T-cell (primary cell): ENCODE results near the gene TUBA4A. TPM values are rescaled to one million over a fixed set of nuclear protein-coding genes. Genes with fewer than 3 reads are reported as not detected.
"Not testable (repeated sequence)": the region's sequence is repeated elsewhere in the genome, so short reads cannot be mapped to it uniquely, and the experiment has no call there.

Experiments
- ATAC-seq, 4 experiments: fragments of 200-7000 bp in 3 of 4; fragments of 150-1000 bp in 1 of 4; cut with Tn5 transposase; replicated peaks in 1 of 4; 1 replicate in 3 of 4; 2 replicates in 1 of 4; pipeline ENCODE4 v1.10.0; 2021; ENCODE audit warnings: moderate library complexity in 3 of 4, mild to moderate bottlenecking in 2 of 4, moderate number of reproducible peaks in 1 of 4
- CTCF ChIA-PET, 2 donors: fragments of 300-600 bp; sonication (Branson Sonifier 250); formaldehyde crosslinking; loops; one replicate each; lab custom pipeline; 2022; ENCODE audit warnings: antibody characterized with exemption in 2 of 2; lab: Charles Lee
- POLR2A ChIA-PET, 2 donors: fragments of 300-600 bp; sonication (Branson Sonifier 250); formaldehyde crosslinking; loops; one replicate each; lab custom pipeline; 2022; ENCODE audit warnings: antibody characterized with exemption in 2 of 2; lab: Charles Lee
- DNase-seq, 35 experiments: peaks; one replicate each; pipeline versions ENCODE4 v3.0.0 to v3.0.0-alpha.2; 2013 to 2023
- H3K27ac ChIP-seq: one replicate; pipeline ENCODE4 v1.5.1; 2013; ENCODE audit warnings: low read length
- H3K27me3 ChIP-seq, 2 experiments: replicated peaks in 1 of 2; 1 replicate in 1 of 2; 2 replicates in 1 of 2; pipeline versions ENCODE4 v1.6.1 to v1.7.0; 2013; ENCODE audit warnings: low read length in 1 of 2, mixed read lengths in 1 of 2; ENCODE audit not compliant: control insufficient read depth in 2 of 2, insufficient read depth in 2 of 2; ENCODE audit errors: extremely low read depth in 1 of 2
- H3K36me3 ChIP-seq, 2 donors: 1 replicate in 1 of 2; 2 replicates in 1 of 2; pipeline versions ENCODE4 v1.6.1 to v1.7.0; 2013; ENCODE audit warnings: low read length in 1 of 2; ENCODE audit not compliant: control insufficient read depth in 2 of 2, insufficient read depth in 1 of 2; ENCODE audit errors: extremely low read depth in 1 of 2
- H3K4me1 ChIP-seq, 2 experiments: 1 replicate in 1 of 2; 2 replicates in 1 of 2; pipeline versions ENCODE4 v1.6.1 to v1.7.0; 2013; ENCODE audit warnings: low read length in 2 of 2, mixed read lengths in 1 of 2; ENCODE audit not compliant: insufficient read depth in 2 of 2, control insufficient read depth in 1 of 2; ENCODE audit errors: extremely low read depth in 1 of 2
- H3K4me3 ChIP-seq, 2 donors: 1 replicate in 1 of 2; 2 replicates in 1 of 2; pipeline versions ENCODE4 v1.5.1 to v1.7.0; 2013; ENCODE audit warnings: mild to moderate bottlenecking in 2 of 2, low read length in 1 of 2, moderate library complexity in 1 of 2; ENCODE audit not compliant: control insufficient read depth in 1 of 2; ENCODE audit errors: extremely low read depth in 1 of 2
- H3K9me3 ChIP-seq: 2 replicates; pipeline ENCODE4 v1.7.0; 2013
- H3K27ac Mint-ChIP-seq, 2 donors: one replicate each; pipeline ENCODE4 v1.8.0; 2020 to 2021; ENCODE audit warnings: mild to moderate bottlenecking in 2 of 2, mixed read lengths in 2 of 2
- H3K27me3 Mint-ChIP-seq, 2 donors: one replicate each; pipeline ENCODE4 v1.8.0; 2021 to 2022; ENCODE audit warnings: mixed read lengths in 2 of 2
- H3K36me3 Mint-ChIP-seq: one replicate; pipeline ENCODE4 v1.8.0; 2021; ENCODE audit warnings: mixed read lengths
- H3K4me1 Mint-ChIP-seq, 3 donors: one replicate each; pipeline ENCODE4 v1.8.0; 2020 to 2022; ENCODE audit warnings: mixed read lengths in 3 of 3, mild to moderate bottlenecking in 1 of 3
- H3K4me3 Mint-ChIP-seq, 3 donors: one replicate each; pipeline ENCODE4 v1.8.0; 2020 to 2022; ENCODE audit warnings: mild to moderate bottlenecking in 3 of 3, mixed read lengths in 3 of 3, moderate library complexity in 3 of 3
- H3K9me3 Mint-ChIP-seq, 3 donors: one replicate each; pipeline ENCODE4 v1.8.0; 2020 to 2022; ENCODE audit warnings: mixed read lengths in 3 of 3
- WGBS: methylation state at CpG from one replicate; pipeline ENCODE4 v1.1.5; 2013; ENCODE audit warnings: missing lambda C conversion rate; ENCODE audit not compliant: insufficient coverage; 5-methylcytosine and 5-hydroxymethylcytosine counted together
- total RNA-seq, 35 experiments: library from RNA in 6 of 35; stranded (reverse) in 6 of 35; fragments of 120-200 nt in 1 of 35; gene quantifications; one replicate each; pipeline versions ENCODE4 v1.2.1 to v1.2.4 and lab custom pipeline; 2013 to 2026

Gene TUBA4A
- total RNA-seq, 5 donors from 2014 or later (not counting 1 experiment from before 2014, with no cell fraction given): 108 to 196 (median 121) TPM

- peaks cover 4% of the 10 kb centered on the region for H3K36me3 Mint-ChIP-seq
- no peaks in the 10 kb centered on the region for H3K9me3 Mint-ChIP-seq
- Histone ChIP-seq H3K4me3 (peak within 1 kb of the TSS; percentile 70 to 80), H3K27ac (peak within 1 kb of the TSS; percentile 86), H3K9me3 (no peaks in the 10 kb centered on the region), H3K36me3 (peaks cover 0 to 27% of the 10 kb centered on the region in 2 donors), H3K4me1 (peaks cover 14 to 54% of the 10 kb centered on the region in 2 experiments), H3K27me3 (no peaks in the 10 kb centered on the region)
- ChIA-PET POLR2A (interaction anchor here (0.6 to 1.1 kb wide), 11 partner anchors 9 to 48 kb away, joined by 3 to 9 read pairs (median 3); partner anchors contain the start of genes ANKZF1 (in 1 of the 2), ATG9A (in 1 of the 2), CNPPD1 (in 1 of the 2) and GLB1L (in 1 of the 2)), CTCF (interaction anchor here (0.6 to 1.9 kb wide), 14 partner anchors 9 to 980 kb away, joined by 3 to 11 read pairs (median 4); partner anchors contain the start of genes ABCB6 (in 1 of the 2), ANKZF1 (in 1 of the 2), ATG9A (in 1 of the 2) and CNPPD1 (in 1 of the 2))
- peak within 1 kb of the TSS; percentile 84 to 90 (median 86) for H3K4me3 Mint-ChIP-seq
- no peaks in the 10 kb centered on the region for H3K27me3 Mint-ChIP-seq
- peak within 1 kb of the TSS; percentile 95 to 99 for H3K27ac Mint-ChIP-seq
- H3K4me1 Mint-ChIP-seq: peaks cover 45 to 49% (median 45%) of the 10 kb centered on the region in 3 donors
- peak; percentile 92 to 96 (median 94) for ATAC-seq
- DNase-seq: peak; percentile 87 to 97 (median 93)
- under 1% methylated on average over 66 of the region's 76 CpGs for WGBS
Observed at GRCh38 chr2:219206328-219207133, 47.2 kb downstream of the TUBA4A start, which contains the start of gene ZFAND2B. TSS of gene ZFAND2B (plus strand) at chr2:219206782. CDS start at chr2:219206988, 206 bp downstream.

- Histone ChIP-seq H3K27me3 (no peaks in the 10 kb centered on the region), H3K4me3 (peak overlapping the region; percentile 70 to 80), H3K27ac (peak overlapping the region; percentile 86), H3K4me1 (peaks cover 14 to 50% of the 10 kb centered on the region in 2 experiments), H3K36me3 (peaks cover 0 to 27% of the 10 kb centered on the region in 2 donors), H3K9me3 (no peaks in the 10 kb centered on the region)
- DNase-seq (no peak), ATAC-seq (no peak)
- Mint-ChIP-seq H3K27ac (peak overlapping the region; percentile 95 to 99), H3K4me3 (peak overlapping the region; percentile 84 to 90 (median 86)), H3K4me1 (peaks cover 39 to 44% (median 40%) of the 10 kb centered on the region in 3 donors), H3K36me3 (peaks cover 4% of the 10 kb centered on the region), H3K27me3 (no peaks in the 10 kb centered on the region), H3K9me3 (no peaks in the 10 kb centered on the region)
- CTCF ChIA-PET: interaction anchor here (0.7 to 1.9 kb wide), 11 partner anchors 9 to 226 kb away, joined by 3 to 11 read pairs (median 4); partner anchors contain the start of genes ABCB6 (in 1 of the 2), ANKZF1 (in 1 of the 2), ATG9A (in 1 of the 2) and CNPPD1 (in 1 of the 2)
- POLR2A ChIA-PET: interaction anchor here (0.6 to 1.0 kb wide), 8 partner anchors 9 to 49 kb away, joined by 3 to 7 read pairs (median 4); partner anchors contain the start of genes ANKZF1 (in 1 of the 2), ATG9A (in 1 of the 2) and CNPPD1 (in 1 of the 2)
- 37% methylated on average over 6 of the region's 7 CpGs for WGBS
Observed at GRCh38 chr2:219205981-219206327, 47.8 kb downstream of the TUBA4A start.

GRCh38 chr2:219205165-219205538 lies 48.6 kb downstream of the TUBA4A start:
- Histone ChIP-seq H3K27ac (no peak overlapping the region), H3K4me1 (peaks cover 14 to 44% of the 10 kb centered on the region in 2 experiments), H3K36me3 (peaks cover 0 to 27% of the 10 kb centered on the region in 2 donors), H3K27me3 (no peaks in the 10 kb centered on the region), H3K9me3 (no peaks in the 10 kb centered on the region), H3K4me3 (no peak overlapping the region)
- no peaks in the 10 kb centered on the region for H3K27me3 Mint-ChIP-seq
- no peak for DNase-seq
- peaks cover 4% of the 10 kb centered on the region for H3K36me3 Mint-ChIP-seq
- 100% methylated on average over 2 of the region's 5 CpGs for WGBS
- H3K27ac Mint-ChIP-seq: peak overlapping the region; percentile 70 to 72
- H3K4me1 Mint-ChIP-seq: peaks cover 39 to 45% (median 39%) of the 10 kb centered on the region in 3 donors
- ChIA-PET POLR2A (interaction anchor here (0.6 to 0.7 kb wide), 4 partner anchors 23 to 48 kb away, joined by 3 to 5 read pairs (median 4); no protein-coding TSS in a partner anchor), CTCF (no interaction called here)
- no peak for ATAC-seq
- no peaks in the 10 kb centered on the region for H3K9me3 Mint-ChIP-seq
- peak overlapping the region in 2 of 3 donors; percentile 34 to 90 for H3K4me3 Mint-ChIP-seq

GRCh38 chr2:219204425-219205164 lies 49.1 kb downstream of the TUBA4A start:
- peaks cover 14 to 43% of the 10 kb centered on the region in 2 experiments for H3K4me1 ChIP-seq
- peaks cover 4% of the 10 kb centered on the region for H3K36me3 Mint-ChIP-seq
- no peak for ATAC-seq
- peaks cover 0 to under 1% of the 10 kb centered on the region in 2 donors for H3K27me3 Mint-ChIP-seq
- peaks cover 0 to under 1% of the 10 kb centered on the region in 2 experiments for H3K27me3 ChIP-seq
- H3K4me1 Mint-ChIP-seq: peaks cover 36 to 40% (median 37%) of the 10 kb centered on the region in 3 donors
- H3K4me3 Mint-ChIP-seq: no peak overlapping the region
- ChIA-PET CTCF (no interaction called here), POLR2A (interaction anchor here (0.6 kb wide), 3 partner anchors 32 to 47 kb away, joined by 3 to 5 read pairs (median 5); no protein-coding TSS in a partner anchor)
- H3K9me3 Mint-ChIP-seq: no peaks in the 10 kb centered on the region
- H3K9me3 ChIP-seq: no peaks in the 10 kb centered on the region
- DNase-seq: no peak
- WGBS: 80% methylated on average over 1 of the region's 7 CpGs
- no peak overlapping the region for H3K4me3 ChIP-seq
- no peak overlapping the region for H3K27ac ChIP-seq
- H3K27ac Mint-ChIP-seq: peak overlapping the region; percentile 55 to 72
- peaks cover 0 to 22% of the 10 kb centered on the region in 2 donors for H3K36me3 ChIP-seq

GRCh38 chr2:219201331-219201730 lies 52.4 kb downstream of the TUBA4A start:
- H3K9me3 Mint-ChIP-seq, H3K4me3 Mint-ChIP-seq, H3K4me3 ChIP-seq, H3K27me3 ChIP-seq, ATAC-seq, H3K36me3 Mint-ChIP-seq, H3K9me3 ChIP-seq, H3K27ac ChIP-seq, H3K27ac Mint-ChIP-seq, H3K36me3 ChIP-seq, H3K27me3 Mint-ChIP-seq, DNase-seq, POLR2A ChIA-PET: not testable (repeated sequence)
- 85% methylated on average over 8 of the region's 21 CpGs for WGBS
- H3K4me1 ChIP-seq: peaks cover 0 to 22% of the 10 kb centered on the region in 2 experiments
- peaks cover 21 to 24% (median 21%) of the 10 kb centered on the region in 3 donors for H3K4me1 Mint-ChIP-seq
- CTCF ChIA-PET: interaction anchor here in 1 of 2 donors (0.6 kb wide), 1 partner anchor 294 kb away, joined by 3 read pairs; no protein-coding TSS in a partner anchor
